Globus pallidus (tissue), 1 donor: ENCODE measurements around the gene COBL.
A peak's percentile ranks its signal among the peaks of the same experiment; 100 is the strongest.

ENCODE experiments used
- DNase-seq: peaks from one replicate; pipeline ENCODE4 v3.0.0-alpha.2; 2015; ENCODE audit warnings: low spot score

COBL gene

DNA sequence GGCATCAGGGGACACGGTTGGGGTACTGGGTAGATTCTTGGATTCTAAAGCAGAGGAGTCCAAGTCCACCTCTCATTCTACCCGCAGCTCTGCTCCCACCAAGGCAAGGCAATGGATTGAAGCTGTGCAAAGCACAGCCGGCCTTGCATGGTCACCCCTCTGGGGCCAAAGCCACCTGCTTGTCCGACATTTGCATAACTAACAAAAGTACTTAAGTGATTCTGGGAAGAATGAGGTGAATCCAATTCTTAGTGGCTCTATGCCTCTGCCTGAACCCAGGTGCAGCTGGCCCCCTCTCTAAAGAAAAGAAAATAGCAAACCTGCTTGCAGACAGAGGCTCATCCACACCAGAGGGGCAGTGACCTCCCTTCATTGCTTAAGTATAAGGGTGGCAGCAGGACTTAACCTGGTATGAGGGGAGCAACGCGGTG, 10.7 kb upstream of the COBL start:
- no peak for DNase-seq

DNA sequence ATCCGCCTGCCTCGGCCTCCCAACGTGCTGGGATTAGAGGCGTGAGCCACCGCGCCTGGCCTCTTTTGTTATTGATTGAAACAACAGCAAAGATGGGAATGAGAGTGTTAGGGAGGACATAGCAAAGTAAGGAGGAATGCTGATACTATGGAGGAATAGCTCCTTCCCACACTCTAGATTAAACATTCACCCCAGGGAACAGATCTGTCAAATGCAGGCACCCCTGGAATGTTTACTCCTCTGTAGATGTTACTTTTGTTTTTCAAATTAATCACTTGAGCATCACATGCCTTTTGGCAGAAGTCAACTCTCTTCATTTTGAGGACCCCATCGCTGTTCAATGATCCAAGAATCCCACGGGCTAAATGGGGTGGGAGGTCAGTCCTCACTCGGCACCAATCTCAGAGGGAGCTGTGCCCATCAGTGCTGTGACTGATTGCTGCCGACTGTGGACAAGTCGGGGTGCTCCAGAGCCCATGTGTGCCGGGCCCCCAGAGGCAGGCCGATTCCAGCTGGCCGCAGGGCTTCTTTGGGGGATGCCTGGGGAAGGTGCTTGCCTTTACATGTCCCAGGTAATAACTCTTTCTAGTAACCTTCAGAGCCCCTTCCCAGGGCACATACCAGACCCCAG, 10.2 kb upstream of the COBL start:
- DNase-seq = no peak

DNA sequence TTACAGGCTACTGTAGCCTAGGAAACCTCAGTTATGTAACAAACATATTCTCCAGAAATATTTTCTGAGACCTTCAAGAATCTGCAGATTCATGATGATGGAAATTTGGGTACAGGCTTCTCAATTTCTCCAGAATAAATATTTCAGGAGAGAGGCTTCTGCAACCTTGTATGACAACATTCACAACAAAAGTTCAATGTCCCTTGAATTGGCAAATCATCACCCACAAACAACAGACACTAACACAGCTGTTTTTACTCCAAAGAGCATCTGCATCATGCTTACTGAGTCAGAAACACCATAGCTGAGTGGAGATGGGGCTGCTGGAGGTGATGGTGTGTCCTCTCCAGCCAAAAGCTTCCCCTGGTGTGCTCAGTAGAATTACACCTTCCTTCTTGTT, 9.3 kb upstream of the COBL start:
- DNase-seq = no peak

DNA sequence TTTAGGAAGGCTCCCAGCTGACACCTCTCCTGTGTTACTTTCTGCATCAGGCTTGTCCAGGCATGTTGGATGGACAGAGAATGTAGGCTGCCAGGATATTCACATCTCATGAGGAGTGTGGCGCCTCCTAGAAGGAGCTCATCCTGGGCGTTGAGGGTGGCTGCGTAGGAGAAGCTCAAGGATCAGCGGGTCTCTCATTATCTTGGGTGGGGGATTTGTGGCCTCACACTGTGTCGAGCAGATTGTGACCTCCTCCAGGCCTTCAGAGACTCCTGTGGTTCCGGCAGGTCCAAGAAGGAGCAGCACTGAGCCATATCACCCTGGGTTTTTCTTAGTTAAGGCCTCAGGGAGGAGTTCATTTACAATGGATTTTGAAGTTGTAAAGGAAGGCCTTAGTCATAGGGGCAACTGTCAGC, 8.7 kb upstream of the COBL start:
- no peak for DNase-seq

DNA sequence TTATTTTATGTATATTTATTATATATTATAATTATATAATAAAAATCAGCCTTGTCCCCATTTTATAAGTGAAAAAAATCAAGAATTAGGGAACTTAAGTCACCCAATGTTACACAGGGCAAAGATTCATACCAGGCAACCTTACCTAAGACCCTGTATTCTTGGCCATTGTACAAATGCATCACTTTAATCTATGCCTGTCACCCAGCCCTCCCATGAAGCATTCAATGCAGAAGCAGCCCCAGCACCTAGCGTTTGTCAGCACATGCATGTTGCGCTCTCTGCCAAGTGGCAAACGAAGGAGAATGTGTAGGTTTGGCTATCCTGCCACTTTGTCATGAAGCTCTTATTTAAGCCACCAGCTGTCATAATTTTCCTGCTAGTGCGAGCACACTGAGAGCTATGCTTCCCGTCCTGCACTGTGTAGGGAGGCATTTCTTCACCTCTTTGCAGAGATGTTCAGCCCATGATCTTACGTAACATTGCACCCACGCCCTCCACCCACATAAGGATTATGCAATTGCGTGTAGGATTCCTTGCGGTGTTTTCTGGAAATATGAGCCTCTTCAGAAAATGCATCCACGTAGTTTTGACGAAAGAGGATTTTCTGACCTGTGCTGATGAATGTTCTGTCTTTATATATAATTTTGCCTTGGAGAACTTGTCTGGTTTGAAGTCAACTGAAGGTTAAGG, 7.7 kb upstream of the COBL start:
- DNase-seq = no peak

DNA sequence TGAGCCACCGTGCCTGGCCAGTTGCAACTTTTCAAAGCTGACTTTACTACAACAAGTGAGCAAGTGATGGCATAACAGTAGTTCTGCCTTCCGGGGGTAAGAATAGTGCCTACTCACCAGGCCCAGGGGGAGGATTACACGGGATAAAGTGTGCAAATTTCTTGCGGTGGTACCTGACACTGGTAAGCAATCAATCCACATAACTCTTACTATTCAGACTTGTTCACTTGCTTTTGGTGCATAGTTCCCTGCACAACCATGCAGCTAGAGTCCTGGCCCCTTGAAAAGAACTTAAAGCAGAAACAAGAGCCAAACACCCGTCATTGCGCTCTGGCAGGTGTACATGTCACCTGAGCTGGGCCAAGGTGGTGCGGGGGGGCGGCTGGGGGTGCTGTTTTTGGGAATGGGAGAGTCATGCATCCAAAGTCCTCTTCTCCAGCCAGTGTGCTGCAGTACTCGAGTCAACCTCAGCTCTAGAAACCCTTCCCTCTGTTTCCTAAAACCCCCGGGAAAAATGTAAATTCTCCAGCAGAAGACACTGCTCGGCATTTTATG, 5.4 kb upstream of the COBL start:
- no peak for DNase-seq

DNA sequence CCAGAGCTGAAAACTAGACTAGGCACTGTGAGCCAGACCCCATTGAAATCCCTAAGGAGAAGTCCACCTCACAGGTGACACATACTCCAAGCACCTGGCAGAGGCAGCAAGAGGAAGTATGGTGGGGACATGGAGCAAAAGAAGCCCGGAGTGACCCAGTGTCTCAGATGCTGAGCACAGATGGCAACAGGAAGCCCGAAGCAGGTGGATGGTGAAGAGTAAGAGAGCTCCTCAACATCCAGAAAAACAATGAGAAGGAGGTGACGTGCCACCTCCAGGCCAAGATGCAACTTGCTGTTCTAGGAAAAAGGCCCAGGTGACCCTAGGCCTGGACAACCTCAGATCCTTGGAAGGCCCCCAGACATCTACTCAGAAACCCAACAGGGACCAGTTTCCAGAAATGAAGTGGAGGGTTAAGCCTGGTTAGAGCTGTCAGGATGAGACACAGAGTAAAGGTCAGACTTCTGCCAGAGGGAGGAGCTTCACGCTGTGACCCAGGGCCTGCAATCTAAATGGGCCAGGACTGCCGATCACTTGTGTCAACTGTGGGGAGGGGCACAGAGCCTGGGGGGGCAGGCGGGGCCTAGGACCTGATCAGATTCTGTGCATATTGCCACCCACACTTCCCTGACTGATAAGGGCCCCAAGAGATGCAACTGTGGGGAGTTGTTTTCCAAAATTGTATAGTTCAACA, 2.4 kb upstream of the COBL start:
- peak; percentile 32 for DNase-seq

DNA sequence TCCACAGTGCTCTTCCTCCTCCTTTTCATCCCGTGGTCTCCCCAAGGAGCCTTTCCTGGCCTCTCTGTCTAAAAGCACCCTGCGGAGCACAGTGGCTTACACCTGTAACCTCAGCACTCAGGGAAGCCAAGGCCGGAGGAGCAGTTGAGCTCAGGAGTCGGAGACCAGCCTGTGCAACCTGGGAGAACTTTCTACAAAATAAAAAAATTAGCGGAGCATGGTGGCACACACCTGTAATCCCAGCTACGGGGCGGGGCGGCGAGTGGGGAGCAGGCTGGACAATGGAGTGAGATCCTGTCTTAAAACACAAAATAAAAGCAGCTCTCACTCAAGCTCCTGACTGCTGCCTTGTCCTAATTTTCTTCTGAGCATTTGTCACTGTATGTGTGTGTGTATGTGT, 1.4 kb upstream of the COBL start:
- no peak for DNase-seq

DNA sequence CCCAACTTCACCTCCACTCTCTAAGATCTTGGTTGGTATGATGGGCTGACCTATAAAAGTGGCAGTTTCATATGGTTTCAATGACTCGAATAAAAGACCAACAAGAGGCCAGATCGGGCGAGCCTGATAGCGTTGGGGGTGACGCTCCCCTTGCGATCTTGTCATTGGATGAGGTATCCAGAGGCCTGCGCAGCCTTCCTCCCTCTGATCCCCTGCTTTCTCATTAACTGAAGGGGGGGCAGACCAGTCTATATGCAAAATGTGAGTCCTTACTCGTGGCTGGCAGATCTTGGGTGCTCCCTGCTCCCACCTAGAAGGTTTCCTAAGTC, 937 bp upstream of the COBL start:
- DNase-seq = no peak

DNA sequence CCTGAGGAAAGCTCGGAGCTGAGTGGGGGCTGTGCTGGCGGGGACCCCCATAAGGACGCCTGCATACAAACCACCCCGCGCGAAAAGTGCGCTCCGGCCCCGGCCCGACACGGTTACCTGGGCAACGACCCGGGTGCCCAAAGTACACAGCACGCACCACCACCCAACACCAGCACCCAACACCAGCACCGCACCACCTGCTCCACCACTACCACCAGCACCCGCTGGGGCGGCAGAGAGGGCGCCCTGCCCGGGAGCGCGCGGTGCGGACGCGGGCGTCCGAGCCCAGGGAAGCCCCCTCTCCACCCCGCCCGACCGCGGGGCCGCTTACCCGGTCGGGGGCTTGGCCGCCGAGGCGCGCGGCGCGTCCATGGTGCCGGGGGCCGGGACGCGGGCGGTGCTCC, 345 bp downstream of the COBL start:
- no peak for DNase-seq

DNA sequence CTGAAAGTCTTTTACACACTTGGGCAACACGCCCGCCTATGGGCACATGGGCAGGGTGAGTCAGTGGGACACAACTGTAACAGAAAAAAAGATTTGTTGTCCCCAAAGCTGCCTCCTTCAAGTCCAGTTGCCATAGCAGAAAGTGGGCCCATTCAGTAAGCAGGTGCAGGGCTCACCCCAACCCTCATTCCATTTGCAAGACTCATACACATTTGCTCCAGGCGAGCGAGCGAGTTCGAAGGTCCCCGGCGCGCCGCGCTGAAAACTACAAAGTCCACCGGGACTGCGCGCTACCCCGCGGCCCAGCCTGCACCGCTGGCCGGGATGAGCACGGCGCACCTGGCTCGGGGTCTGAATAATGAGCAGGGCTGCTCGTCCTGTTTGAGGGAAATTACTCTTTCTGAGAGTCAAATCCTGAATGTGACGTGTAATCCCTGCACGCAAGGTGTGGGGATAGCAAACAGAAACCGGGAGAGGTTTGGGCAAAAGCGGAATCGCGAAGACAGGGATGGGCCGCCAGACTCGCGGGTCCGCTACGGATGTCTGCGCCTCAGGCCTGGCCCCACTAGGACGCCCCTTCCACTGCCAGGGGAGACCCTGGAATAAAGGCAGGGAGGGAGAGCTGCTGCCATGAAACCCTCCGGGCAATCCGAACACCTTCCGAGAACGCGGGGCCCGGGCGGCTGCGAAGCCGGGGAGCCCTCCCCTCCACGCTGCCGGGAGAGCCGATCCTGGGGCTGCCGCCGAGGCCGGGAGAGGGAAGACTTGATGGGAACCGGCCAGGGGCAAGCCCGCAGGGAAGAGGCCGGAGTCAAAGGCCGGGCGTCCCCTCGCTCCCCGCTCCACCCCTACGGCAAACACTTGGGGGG, 982 bp downstream of the COBL start:
- peak; percentile 79 for DNase-seq

DNA sequence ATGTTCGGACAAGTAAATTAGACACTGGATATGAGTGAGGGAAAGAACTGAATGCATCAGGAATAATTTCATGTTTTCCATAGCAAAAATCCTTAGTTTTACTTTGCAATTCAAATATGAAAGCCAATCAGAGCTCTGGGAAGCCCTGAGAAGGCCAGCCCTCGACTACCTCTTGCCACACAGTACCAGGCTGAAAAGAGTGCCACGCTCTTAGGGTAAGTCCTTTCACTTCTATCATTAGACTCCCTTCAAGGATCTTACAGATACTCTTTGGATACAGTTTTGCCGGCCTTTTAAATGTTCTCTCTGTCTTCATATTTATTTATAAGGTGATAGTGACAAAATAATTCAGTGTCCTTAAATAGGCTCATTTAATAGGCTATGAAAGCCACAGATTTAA, 1.9 kb downstream of the COBL start:
- DNase-seq = peak; percentile 78

DNA sequence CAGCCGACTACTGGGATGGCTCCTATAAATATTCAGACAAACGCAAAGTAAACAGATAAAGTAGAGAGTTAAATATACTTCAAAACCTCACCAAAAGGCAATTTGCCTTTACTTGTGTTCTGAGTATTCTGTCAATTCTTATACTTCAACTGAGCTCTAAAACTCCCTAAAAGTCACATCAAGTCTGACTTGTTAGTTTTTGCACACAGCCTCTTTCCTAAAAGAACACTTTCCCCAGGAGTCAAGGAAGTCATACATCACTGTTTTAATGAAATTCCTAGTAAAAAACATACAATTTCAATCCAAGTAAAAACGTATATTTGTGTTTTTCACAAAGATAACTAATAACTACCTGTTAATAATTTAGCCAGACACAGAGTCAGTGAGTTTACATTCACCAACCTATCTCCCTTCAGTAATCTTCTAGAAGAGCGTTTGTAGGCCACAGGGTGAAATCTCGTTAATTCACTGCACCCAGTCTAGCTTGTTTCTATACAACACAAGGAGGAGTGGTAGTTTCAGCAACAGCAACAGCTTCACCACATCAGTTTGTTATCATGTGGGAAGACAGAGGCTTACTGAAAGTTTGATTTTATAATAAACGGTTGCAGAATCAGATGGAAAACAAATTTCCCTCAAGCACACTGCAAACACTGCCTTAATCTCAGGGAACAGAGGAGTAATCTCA, 2.7 kb downstream of the COBL start:
- peak; percentile 72 for DNase-seq

DNA sequence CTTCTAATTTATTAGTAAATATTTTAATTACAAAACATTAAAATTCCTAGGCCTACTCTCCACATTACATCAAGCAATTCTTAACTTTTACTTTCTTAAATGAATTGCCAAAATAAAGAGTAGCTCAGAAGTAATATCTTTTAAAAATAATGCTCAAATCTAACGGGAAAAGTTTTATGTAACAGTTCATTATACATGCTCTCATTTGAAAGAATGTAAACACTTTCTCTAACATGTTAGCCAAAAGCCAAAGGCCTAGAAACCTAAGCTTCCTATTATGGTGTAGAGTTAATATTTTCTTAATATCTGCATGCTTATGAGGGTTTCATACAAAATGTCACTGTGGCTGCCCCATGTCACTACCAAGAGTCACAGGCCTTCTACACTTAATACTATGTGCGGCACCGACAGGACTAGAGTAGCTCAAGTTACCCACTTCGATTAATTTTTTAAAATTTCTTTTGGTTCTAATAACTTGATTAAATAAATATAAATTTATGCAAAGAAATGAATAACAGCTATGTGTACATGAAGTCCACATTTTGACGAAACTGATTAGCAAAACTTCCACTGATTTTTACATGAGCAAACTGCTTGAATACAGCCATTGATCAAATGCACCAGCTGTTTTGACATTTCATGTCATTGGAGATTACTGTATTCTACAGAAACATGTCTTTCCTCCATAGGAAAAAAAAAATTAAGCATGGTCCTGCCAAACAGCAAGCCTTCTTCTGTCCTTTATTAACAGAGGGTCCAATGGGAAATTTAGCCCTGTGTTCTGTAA, 3.5 kb downstream of the COBL start:
- peak; percentile 70 for DNase-seq

DNA sequence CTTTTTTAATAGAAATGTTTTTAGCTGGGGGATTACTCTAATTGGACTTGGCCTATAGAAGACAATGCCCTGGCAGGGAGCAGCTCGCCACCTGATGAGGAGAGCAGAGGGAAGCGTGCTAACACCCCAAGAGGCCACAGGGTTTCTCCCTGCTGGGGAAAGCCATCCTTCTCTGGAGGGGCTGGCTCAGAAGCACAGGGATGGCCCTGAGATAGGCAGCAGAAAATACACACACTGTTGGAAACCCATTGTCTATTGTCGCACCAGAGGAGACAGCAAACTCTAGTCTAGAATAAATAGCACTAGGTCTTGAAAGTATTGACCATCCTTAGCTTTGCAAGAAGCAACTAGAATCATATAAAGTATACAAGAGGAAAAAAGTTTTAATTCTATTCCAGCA, 5.4 kb downstream of the COBL start:
- DNase-seq = peak; percentile 87

DNA sequence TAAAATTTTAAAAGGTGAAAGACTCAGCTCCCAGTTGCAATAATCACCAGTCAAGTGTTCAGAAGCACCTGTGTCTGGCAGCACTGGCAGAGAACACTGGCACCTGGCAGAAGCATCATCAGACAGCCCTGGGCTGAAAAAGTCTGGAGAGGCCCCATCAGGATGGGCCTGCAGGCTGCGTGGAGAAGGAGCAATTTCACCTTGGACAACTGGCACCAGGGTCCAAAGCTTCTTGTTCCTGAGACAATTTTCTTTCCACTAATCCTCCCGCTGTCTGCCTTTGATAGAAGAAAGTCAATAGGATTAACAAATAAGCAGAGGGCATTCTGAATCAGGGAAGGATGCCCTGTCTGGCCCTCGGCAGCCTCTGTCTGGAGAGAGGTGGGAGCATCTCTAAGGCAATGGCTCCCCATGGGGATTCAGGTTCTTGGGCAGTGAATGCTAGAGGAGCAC, 6.5 kb downstream of the COBL start:
- peak; percentile 31 for DNase-seq

DNA sequence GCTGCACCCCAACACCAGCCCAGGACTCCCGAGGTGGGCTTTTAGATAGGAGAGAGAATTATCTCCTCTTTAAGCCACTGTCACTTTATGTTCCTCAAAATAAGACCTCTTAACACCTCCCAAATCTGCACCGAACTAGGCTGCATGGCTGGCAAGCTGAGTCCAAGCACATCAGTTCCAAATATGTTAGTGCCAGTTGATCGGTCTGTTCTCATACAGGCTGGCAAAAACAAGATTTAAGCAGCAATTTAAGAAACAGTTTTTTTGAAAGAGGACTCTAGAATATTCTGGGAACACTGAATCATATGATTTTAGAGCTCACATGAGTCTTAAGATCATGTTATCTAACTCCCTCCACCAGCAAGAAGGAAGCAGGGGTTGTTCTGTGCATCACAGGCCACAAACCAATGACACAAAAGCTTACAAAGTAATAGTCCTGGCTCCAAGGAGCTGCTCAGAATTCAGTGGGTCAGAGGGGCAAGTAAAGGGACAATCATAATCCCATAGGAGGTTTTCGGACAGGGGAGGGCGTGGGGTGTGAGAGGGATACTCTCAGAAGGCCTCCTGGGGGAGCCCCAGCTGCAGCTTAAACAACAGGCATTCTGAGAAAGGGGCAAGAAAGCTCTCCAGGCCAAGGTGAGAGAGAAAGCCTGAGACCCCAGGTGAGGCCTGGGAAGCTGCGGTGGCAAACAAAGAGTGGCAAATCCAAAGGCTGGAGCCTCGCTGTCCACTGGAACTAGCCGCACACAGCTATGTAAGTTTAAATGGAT, 7.1 kb downstream of the COBL start:
- peak; percentile 60 for DNase-seq

DNA sequence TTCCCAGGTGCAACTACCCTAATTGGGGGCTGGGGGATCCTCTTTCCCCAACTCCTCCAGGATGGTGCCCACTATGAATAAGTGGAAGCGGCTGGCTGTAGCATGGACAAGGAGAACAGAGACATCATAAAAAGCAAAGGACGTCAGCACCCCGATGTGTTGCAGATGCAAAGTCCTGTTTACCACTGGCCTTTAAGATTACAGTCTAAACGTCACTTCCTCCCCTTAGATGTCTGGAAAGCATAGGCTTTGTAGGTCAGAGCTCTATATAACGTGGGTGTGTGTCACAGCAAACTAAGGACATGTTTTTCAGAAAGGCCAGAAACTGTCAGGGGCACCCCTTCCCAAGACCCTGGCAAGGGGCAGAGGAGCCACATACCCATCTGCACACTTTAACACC, 7.9 kb downstream of the COBL start:
- DNase-seq = peak; percentile 33

DNA sequence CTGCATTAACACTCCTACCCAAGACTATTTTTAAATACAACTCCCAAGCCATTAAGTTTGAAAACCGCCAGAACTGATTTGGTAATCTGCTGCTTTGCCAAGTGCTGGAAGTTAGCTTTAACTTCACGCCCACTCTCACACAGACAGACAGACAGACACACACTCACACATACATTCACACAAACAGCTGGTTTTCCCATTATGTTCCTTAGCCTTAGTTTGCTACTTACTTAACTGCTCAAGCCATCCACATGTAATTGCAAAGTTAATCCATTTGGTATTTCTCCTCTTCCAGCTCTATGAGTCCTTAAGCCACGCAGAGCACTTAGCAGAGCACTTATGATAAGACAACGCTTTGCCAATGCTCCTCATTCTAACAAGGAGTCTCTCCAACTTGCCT, 8.3 kb downstream of the COBL start:
- peak; percentile 32 for DNase-seq

DNA sequence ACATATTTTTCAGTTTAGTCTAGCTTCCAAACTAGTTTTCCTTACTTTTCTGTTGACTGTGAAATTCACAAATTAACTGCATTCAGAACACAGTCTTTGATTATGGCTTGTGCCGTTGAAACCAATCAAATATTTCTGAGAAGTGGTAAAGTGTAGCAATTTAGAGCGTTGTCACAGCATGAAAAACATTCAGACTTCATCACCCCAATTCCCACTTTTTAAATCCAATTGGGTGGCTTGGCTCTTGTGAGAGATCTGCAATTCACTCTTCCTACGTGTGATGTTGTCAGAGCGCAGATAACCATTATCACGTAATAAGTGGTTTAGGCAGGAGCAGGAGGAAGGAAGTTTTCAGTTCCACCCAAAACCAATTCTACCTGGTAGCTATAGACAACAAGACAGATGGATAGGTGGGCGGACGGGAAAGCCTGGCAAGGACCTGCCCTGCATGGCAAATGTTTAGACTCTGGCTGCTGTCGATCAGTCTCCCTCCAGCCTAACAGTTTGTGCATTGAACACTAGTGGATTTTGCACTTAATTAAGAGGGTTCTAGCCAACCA, 8.9 kb downstream of the COBL start:
- peak; percentile 26 for DNase-seq
